PC-9 (cell line): ENCODE measurements around the gene MACROD1.

Experiments used
- EZH2 ChIP-seq: fragments of 200-600 bp; sonication (generic); IDR thresholded peaks from 2 replicates; pipeline ENCODE4 v1.8.0; 2017; ENCODE audit warnings: antibody characterized with exemption, low read depth
- TF ChIP-seq, protein P1 (sequence below): fragments of 200-600 bp; sonication (generic); conservative IDR thresholded peaks from 2 replicates; pipeline ENCODE4 v1.6.1; 2017; ENCODE audit warnings: mixed run types, antibody characterized with exemption, mild to moderate bottlenecking, moderate library complexity

DNA sequence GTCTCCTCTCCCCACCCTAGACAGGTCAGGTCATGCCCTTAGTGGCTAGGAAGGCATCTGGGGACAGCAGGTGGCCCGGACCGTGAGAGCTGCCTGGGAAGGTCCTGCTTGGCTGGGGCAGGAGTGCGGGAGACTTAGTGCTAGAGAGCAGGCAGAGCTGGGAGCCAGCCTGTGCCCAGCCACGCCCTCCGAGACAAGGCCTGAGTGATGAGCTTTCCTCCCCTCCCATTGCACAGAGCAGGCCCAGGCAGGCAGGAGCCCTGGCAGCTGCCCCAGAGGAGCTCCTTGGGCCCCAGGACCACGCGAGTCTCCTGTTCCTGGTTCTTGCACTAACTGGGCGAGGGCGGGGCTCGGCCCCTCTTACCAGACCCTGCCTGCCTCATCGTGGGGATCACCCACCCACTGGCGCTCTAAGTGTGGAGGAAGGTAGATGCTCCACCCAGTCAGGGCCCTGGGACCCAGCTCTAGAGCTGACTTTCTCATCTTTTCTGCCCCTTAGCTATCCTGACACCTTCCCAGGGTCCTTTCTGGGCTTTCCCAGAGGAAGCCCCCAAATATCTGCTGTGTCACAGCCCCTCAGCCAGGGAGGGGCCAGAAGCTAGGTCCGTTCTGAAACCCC lies 44.9 kb downstream of the MACROD1 start:
- TF ChIP-seq, protein P1, sequence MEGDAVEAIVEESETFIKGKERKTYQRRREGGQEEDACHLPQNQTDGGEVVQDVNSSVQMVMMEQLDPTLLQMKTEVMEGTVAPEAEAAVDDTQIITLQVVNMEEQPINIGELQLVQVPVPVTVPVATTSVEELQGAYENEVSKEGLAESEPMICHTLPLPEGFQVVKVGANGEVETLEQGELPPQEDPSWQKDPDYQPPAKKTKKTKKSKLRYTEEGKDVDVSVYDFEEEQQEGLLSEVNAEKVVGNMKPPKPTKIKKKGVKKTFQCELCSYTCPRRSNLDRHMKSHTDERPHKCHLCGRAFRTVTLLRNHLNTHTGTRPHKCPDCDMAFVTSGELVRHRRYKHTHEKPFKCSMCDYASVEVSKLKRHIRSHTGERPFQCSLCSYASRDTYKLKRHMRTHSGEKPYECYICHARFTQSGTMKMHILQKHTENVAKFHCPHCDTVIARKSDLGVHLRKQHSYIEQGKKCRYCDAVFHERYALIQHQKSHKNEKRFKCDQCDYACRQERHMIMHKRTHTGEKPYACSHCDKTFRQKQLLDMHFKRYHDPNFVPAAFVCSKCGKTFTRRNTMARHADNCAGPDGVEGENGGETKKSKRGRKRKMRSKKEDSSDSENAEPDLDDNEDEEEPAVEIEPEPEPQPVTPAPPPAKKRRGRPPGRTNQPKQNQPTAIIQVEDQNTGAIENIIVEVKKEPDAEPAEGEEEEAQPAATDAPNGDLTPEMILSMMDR: no peak
- TF ChIP-seq EZH2: no peak
